IMR-90 (cell line): ENCODE measurements around the gene FADD. TPM values are rescaled to one million over a fixed set of nuclear protein-coding genes. Genes with fewer than 3 reads are reported as not detected.
A peak's percentile ranks its signal among the peaks of the same experiment; 100 is the strongest.

ENCODE experiments used
- ATAC-seq: fragments of 200-7000 bp; cut with Tn5 transposase; 2 replicates; pipeline ENCODE4 v1.9.1; 2020; ENCODE audit warnings: low read depth, mild to moderate bottlenecking, moderate library complexity
- BruUV-seq: library from RNA; stranded (reverse); fragments of 400-500 nt; replicated peaks from 2 replicates; lab custom pipeline; 2021; lab: Mats Ljungman, UMichigan
- CTCF ChIA-PET: fragments of 300-600 bp; formaldehyde crosslinking; extraction: SDS; loops from one replicate; lab custom pipeline; 2021; ENCODE audit warnings: antibody characterized with exemption; lab: Yijun Ruan, JAX
- POLR2A ChIA-PET: fragments of 300-600 bp; sonication (Branson Sonifier 250); formaldehyde crosslinking; loops from one replicate; lab custom pipeline; 2022; ENCODE audit warnings: antibody characterized with exemption; ENCODE audit not compliant: unreplicated experiment; lab: Charles Lee
- DNase-seq: peaks from one replicate; pipeline ENCODE4 v3.0.0; 2013
- H2AFZ ChIP-seq: replicated peaks from 2 replicates; pipeline ENCODE3; 2013; ENCODE audit warnings: low read length, mild to moderate bottlenecking; ENCODE audit not compliant: poor library complexity
- H2AK5ac ChIP-seq: 2 replicates; pipeline ENCODE4 v1.6.1; 2013; ENCODE audit warnings: low read depth, low read length, inconsistent platforms
- H2AK9ac ChIP-seq: replicated peaks from 2 replicates; pipeline ENCODE3; 2013; ENCODE audit warnings: mild to moderate bottlenecking, low read depth, low read length, moderate library complexity; ENCODE audit not compliant: poor library complexity
- H2BK120ac ChIP-seq: 2 replicates; pipeline ENCODE4 v1.6.1; 2013; ENCODE audit warnings: low read depth, low read length, inconsistent platforms
- H2BK15ac ChIP-seq: 3 replicates; pipeline ENCODE4 v1.6.1; 2013; ENCODE audit warnings: low read depth, low read length, inconsistent platforms
- H2BK20ac ChIP-seq: 2 replicates; pipeline ENCODE4 v1.6.1; 2013; ENCODE audit warnings: low read depth, mild to moderate bottlenecking, inconsistent platforms, low read length, moderate library complexity
- H2BK5ac ChIP-seq: 2 replicates; pipeline ENCODE4 v1.6.1; 2013; ENCODE audit warnings: mild to moderate bottlenecking, low read depth, low read length, inconsistent platforms; ENCODE audit not compliant: poor library complexity, severe bottlenecking
- H3K14ac ChIP-seq: replicated peaks from 2 replicates; pipeline ENCODE4 v1.6.1; 2013; ENCODE audit warnings: low read depth, low read length, inconsistent platforms
- H3K18ac ChIP-seq: 2 replicates; pipeline ENCODE4 v1.6.1; 2013; ENCODE audit warnings: low read depth, low read length, control low read depth
- H3K23ac ChIP-seq: 2 replicates; pipeline ENCODE4 v1.6.1; 2013; ENCODE audit warnings: low read depth, low read length, inconsistent platforms
- H3K27ac ChIP-seq: 2 replicates; pipeline ENCODE4 v1.5.1; 2013; ENCODE audit warnings: mild to moderate bottlenecking, control low read depth, low read length; ENCODE audit not compliant: insufficient read depth
- H3K27me3 ChIP-seq: 2 replicates; pipeline ENCODE4 v1.6.1; 2013; ENCODE audit warnings: low read length; ENCODE audit not compliant: control insufficient read depth, insufficient read depth
- H3K36me3 ChIP-seq: 2 replicates; pipeline ENCODE4 v1.6.1; 2013; ENCODE audit warnings: low read length, mixed read lengths; ENCODE audit not compliant: control insufficient read depth, insufficient read depth
- H3K4ac ChIP-seq: 2 replicates; pipeline ENCODE4 v1.6.1; 2013; ENCODE audit warnings: low read depth, low read length, inconsistent platforms
- H3K4me1 ChIP-seq: 2 replicates; pipeline ENCODE4 v1.6.1; 2013; ENCODE audit warnings: low read length, mixed read lengths; ENCODE audit not compliant: control insufficient read depth, insufficient read depth
- H3K4me2 ChIP-seq: 2 replicates; pipeline ENCODE4 v1.6.1; 2013; ENCODE audit warnings: low read depth, mild to moderate bottlenecking, control low read depth, low read length, moderate library complexity
- H3K4me3 ChIP-seq: 2 replicates; pipeline ENCODE4 v1.5.1; 2013; ENCODE audit warnings: low read depth, mild to moderate bottlenecking, control low read depth, low read length, moderate library complexity; ENCODE audit not compliant: insufficient read depth
- H3K56ac ChIP-seq: 2 replicates; pipeline ENCODE4 v1.6.1; 2013; ENCODE audit warnings: low read length, inconsistent platforms; ENCODE audit not compliant: insufficient read depth; ENCODE audit errors: extremely low read depth
- H3K79me1 ChIP-seq, 2 experiments: 2 replicates each; pipeline ENCODE4 v1.6.1; 2013; ENCODE audit warnings: low read length in 2 of 2, inconsistent platforms in 1 of 2, low read depth in 1 of 2
- H3K9ac ChIP-seq: 2 replicates; pipeline ENCODE4 v1.6.1; 2013; ENCODE audit warnings: low read depth, low read length, control low read depth
- H3K9me1 ChIP-seq: 2 replicates; pipeline ENCODE4 v1.6.1; 2013; ENCODE audit warnings: low read length, inconsistent platforms; ENCODE audit not compliant: insufficient read depth
- H3K9me3 ChIP-seq: 2 replicates; pipeline ENCODE4 v1.6.1; 2013; ENCODE audit warnings: low read length; ENCODE audit not compliant: control insufficient read depth, insufficient read depth
- H4K20me1 ChIP-seq: 2 replicates; pipeline ENCODE4 v1.6.1; 2013; ENCODE audit warnings: low read length, inconsistent platforms; ENCODE audit not compliant: insufficient read depth
- H4K5ac ChIP-seq: 2 replicates; pipeline ENCODE4 v1.6.1; 2013; ENCODE audit warnings: mild to moderate bottlenecking, low read depth, low read length, control low read depth
- H4K8ac ChIP-seq, 2 experiments: 2 replicates each; pipeline ENCODE4 v1.6.1; 2013; ENCODE audit warnings: low read depth in 2 of 2, low read length in 2 of 2, control low read depth in 1 of 2, inconsistent platforms in 1 of 2
- H4K91ac ChIP-seq: 2 replicates; pipeline ENCODE4 v1.6.1; 2013; ENCODE audit warnings: low read depth, low read length, inconsistent platforms; ENCODE audit not compliant: insufficient read depth
- CEBPB ChIP-seq: IDR thresholded peaks from 2 replicates; pipeline ENCODE4 v1.6.1; 2012; ENCODE audit warnings: low read depth, low read length, improper control_type of control experiment
- FOS ChIP-seq: fragments of 150-350 bp; IDR thresholded peaks from 2 replicates; pipeline ENCODE4 v1.6.1; 2016; ENCODE audit warnings: low read depth, low read length
- RCOR1 ChIP-seq: IDR thresholded peaks from 2 replicates; pipeline ENCODE4 v1.6.1; 2012; ENCODE audit warnings: mild to moderate bottlenecking, low read length, improper control_type of control experiment; ENCODE audit not compliant: insufficient replicate concordance
- WGBS, 2 experiments: methylation state at CpG; one replicate each; pipeline versions ENCODE4 v1.1.5 to v1.1.7; 2013; ENCODE audit warnings: missing lambda C conversion rate in 2 of 2; ENCODE audit not compliant: insufficient read length in 1 of 2; ENCODE audit errors: extremely low coverage in 2 of 2; 5-methylcytosine and 5-hydroxymethylcytosine counted together
- dilution Hi-C: fragments of 300-500 bp; cut with HindIII; formaldehyde crosslinking; loops from one replicate; pipeline ENCODE4 v1.14.3; 2018; ENCODE audit warnings: low sequenced_read_pairs; ENCODE audit not compliant: unreplicated experiment
- in situ Hi-C: fragments of 300-500 bp; cut with MboI; formaldehyde crosslinking; loops from 3 replicates; pipeline ENCODE4 v1.14.3; 2019; ENCODE audit warnings: low sequenced_read_pairs, inconsistent platforms, mixed read lengths
- intact Hi-C: fragments of 100-400 bp; cut with micrococcal nuclease; formaldehyde crosslinking; loops from 2 replicates; pipeline ENCODE4 v1.10.0; 2022
- polyA plus RNA-seq, 3 experiments: library from polyadenylated mRNA; depleted of rRNA; stranded (reverse); fragments of >200 nt; gene quantifications; 2 replicates each; pipeline ENCODE4 v1.2.3, GENCODE V29; 2012; ENCODE audit warnings: low replicate concordance in 1 of 3
- total RNA-seq: library from RNA; depleted of rRNA; stranded (reverse); fragments of >200 nt; gene quantifications from 2 replicates; pipeline ENCODE4 v1.2.3, GENCODE V29; 2012

The FADD gene
- total and polyA plus RNA-seq, 2 of the 4 experiments (the other 2 are of a cell fraction): 38.1 to 44.4 TPM

GRCh38 chr11:70183483-70184176 is 19.5 kb upstream of the FADD start:
- Histone ChIP-seq H3K18ac (no peak overlapping the region), H3K9me3 (no peaks in the 10 kb centered on the region), H3K36me3 (peaks cover 4% of the 10 kb centered on the region; the same call in 1 of the 2 replicates), H3K56ac (no peak overlapping the region), H4K8ac (no peak overlapping the region), H2AK5ac (no peak overlapping the region), H2BK20ac (no peak overlapping the region), H4K5ac (no peak overlapping the region), H4K91ac (no peak overlapping the region), H2BK15ac (no peak overlapping the region), H3K4me3 (no peak overlapping the region), H3K27me3 (no peaks in the 10 kb centered on the region), H3K14ac (no peak overlapping the region), H3K4me1 (no peaks in the 10 kb centered on the region), H3K23ac (no peak overlapping the region), H2AFZ (no peak overlapping the region), H2BK5ac (no peak overlapping the region), H3K4ac (no peak overlapping the region), H2BK120ac (no peak overlapping the region), H3K79me1 (no peaks in the 10 kb centered on the region), H3K27ac (no peak overlapping the region), H3K4me2 (no peak overlapping the region), H3K9ac (no peak overlapping the region), H3K9me1 (no peaks in the 10 kb centered on the region), H2AK9ac (peak overlapping the region; percentile 24), H4K20me1 (no peaks in the 10 kb centered on the region)
- WGBS, 2 experiments: 83% methylated on average over 2 of the region's 11 CpGs; no CpG with 5 or more reads in 1 of the 2 experiments
- DNase-seq: no peak
- in situ Hi-C loops: loop anchor here (25.0 kb wide), 1 partner anchor 1071 kb away; no protein-coding TSS in a partner anchor
- CTCF ChIA-PET: no interaction called here
- dilution Hi-C loops: no loop called here
- TF ChIP-seq RCOR1: no peak
- 0 out of 2 replicates have a peak, but pooled peaks have one; percentile 25 for TF ChIP-seq CEBPB
- TF ChIP-seq FOS: no peak
- ATAC-seq: no peak
- intact Hi-C loops: no loop called here
- BruUV-seq: no TSS peak
- POLR2A ChIA-PET: no interaction called here
